ENCODE results near the gene HCN2.
"Not testable (repeated sequence)": the region's sequence is repeated elsewhere in the genome, so short reads cannot be mapped to it uniquely, and the experiment has no call there.

Gene HCN2

GRCh38 chr19:572140-572742, 17.4 kb upstream of the HCN2 start, which contains the start of gene BSG:
Gene BSG (plus strand): TSS chr19:572596. CDS start chr19:572635, 39 bp downstream.
- DNase-seq = peak; percentile 99

- peak; percentile 71 for DNase-seq
Measured at GRCh38 chr19:572743-573518, 16.8 kb upstream of the HCN2 start.

DNA sequence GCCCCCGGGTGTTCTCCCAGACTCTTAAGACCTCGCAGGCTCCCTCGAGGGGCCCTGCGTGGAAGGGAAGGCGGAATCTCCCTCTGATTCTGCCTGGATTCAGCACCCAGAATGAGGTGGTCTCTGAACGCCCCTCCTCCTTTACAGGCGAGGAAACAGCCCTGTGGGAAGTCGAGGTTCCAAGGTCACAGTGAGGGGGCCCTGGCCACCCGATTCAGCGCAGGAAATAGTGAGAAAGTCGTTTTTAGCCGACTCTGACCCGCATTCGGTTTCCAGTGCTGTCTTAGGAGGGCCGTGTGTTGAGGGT, 16.2 kb upstream of the HCN2 start:
- DNase-seq = no peak

DNA sequence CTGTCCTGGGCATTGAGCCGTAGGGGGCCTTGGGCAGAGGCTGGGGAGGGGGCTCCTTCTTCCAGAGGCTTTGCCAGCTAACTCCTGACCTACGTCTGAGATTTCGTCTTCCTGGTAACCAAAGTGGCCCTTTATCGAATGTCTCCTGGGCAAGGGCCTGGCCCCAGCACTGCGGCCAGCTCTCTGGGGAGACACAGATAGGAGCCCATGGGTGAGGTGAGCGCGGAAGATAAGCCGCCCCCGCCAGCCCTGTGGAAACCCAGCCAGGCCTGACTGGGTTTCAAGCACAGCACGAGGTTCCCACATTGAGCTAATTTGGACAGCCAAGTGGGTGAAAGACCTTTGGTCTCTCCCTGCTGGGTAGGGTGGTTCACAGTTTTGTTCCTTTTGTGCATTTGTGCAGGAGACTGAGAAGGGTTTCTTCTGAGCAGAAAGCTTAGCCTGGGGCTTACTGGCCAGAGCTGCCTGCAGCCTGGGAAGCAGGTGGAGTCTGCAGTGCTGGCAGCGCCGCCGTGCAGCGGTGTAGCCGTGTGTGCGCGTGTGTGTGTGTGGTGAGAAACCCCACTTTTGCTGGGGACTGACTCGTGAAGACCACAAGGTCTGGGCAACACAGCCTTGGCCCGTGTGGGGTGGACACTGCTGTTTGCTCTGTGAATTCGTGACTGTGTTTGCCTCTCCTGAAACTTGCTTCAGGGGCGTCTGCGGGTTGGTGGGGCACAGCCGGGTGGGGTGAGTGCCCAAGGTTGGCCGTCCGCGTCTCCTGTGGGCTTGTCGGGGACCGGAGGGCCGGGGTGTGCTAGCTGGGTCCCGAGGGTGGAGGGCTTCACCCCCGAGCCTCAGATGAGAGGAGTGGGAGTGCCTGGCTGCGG, 14.8 kb upstream of the HCN2 start:
- peak; percentile 61 for DNase-seq

- DNase-seq = no peak
Measured at GRCh38 chr19:575527-576506, 13.9 kb upstream of the HCN2 start.

DNA sequence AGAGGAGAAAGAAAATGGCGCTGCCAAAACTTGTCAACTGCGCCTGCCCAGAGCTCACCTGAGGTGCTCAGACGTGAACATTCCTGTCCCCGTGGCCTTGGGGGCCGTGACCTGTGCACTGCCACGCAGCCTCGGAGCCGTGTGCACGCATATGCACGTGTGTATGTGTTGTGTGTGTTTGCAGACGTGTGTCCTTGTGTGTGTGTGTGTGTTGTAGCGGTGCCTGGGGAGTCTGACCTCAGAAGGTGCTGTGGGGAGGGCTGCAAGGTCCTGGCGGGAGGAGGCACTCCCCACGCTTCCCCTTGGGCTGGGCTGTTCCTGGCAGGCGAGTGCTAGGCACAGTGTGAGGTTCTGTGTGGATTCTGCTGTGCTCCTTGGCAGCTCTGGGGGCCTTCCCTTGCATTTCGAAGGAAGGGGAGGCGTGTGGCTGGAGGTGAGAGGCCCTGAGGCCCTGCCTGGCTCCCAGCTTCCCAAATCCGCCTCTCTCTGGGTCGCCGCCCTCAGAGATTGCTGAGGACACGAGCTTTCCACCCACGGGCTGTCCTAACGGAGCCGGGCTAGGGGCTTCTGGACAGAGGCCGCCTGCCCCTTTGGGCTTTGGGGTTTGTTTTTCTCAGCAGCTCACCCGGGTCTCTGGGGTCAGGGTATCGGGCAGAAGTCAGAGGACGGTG, 12.8 kb upstream of the HCN2 start:
- DNase-seq = no peak

DNA sequence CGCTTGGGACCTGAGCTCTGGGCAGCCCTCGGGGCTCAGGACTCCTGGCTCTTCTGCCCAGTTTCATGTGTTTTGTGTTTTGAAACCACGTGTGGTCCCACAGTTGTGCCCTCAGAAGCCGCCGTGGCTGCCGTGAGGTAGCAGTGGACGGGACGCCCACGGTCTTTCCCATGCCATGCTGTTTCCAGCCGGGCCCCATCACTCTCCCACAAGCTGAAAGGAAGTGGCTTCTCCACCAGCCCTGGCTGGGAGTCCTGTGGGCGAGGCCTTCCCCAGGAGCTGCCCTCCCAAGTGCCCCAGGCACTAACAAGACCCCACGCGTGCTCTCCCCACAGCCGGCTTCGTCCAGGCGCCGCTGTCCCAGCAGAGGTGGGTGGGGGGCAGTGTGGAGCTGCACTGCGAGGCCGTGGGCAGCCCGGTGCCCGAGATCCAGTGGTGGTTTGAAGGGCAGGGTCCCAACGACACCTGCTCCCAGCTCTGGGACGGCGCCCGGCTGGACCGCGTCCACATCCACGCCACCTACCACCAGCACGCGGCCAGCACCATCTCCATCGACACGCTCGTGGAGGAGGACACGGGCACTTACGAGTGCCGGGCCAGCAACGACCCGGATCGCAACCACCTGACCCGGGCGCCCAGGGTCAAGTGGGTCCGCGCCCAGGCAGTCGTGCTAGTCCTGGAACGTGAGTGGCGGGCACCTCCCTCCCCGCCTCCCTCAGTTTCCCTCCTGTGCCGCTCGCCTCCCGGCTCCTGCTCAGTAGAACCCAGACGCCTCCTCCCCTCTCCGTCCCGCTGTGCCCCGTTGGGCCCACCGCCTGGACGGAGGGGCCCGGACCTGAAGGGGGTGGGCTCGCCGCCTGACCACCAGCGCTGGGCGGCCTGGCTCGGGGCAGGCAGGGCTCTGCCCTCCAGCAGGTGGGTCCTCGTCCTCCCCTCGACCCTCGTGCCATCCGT, 12.0 kb upstream of the HCN2 start:
- no peak for DNase-seq

- DNase-seq = no peak
Measured at GRCh38 chr19:579111-579841, 10.4 kb upstream of the HCN2 start.

- no peak for DNase-seq
Measured at GRCh38 chr19:579842-580155, 9.9 kb upstream of the HCN2 start.

DNA sequence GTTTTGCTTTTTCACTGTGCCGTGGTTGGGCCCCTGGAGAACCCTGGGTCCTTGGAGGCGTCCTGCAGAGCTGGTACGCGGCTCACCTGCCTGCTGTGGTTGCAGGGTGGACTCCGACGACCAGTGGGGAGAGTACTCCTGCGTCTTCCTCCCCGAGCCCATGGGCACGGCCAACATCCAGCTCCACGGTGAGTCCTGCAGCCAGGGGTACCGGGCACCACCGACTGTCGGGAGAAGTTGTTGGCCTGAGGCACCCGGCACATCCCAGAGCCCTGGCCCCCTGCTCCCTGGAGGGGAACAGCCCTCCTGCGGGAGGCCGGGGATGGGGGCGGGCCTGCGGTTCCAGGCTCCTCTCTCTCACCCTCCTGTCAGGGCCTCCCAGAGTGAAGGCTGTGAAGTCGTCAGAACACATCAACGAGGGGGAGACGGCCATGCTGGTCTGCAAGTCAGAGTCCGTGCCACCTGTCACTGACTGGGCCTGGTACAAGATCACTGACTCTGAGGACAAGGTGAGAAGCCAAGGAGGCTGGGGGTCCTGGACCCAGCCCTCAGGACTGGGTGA, 9.3 kb upstream of the HCN2 start:
- no peak for DNase-seq

DNA sequence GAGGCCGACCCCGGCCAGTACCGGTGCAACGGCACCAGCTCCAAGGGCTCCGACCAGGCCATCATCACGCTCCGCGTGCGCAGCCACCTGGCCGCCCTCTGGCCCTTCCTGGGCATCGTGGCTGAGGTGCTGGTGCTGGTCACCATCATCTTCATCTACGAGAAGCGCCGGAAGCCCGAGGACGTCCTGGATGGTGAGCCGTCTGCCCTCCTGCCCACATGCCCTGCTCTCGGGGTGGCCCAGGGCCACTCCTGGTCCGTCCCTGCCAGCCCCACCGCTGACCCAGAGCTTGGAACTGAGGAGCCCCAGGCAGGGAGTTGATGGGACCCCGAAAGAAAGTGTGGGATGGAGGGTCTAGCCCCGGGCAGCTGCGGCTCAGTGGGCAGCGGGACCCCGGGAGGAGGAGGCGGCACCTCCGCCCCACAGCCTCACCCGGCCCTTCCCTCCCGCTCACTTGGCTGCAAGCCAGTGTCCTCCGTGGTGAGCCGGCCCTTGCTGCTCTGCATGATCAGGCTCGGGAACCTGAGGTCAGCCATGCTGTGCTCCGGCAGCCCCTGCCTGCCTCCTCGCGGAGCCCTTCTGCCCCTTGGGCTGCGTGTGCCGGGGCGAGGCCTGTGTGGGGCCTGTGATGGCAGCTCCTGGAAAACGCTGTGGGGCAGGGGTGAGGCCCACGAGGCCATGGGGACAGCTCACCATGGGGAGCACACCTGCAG, 8.1 kb upstream of the HCN2 start:
- no peak for DNase-seq

DNA sequence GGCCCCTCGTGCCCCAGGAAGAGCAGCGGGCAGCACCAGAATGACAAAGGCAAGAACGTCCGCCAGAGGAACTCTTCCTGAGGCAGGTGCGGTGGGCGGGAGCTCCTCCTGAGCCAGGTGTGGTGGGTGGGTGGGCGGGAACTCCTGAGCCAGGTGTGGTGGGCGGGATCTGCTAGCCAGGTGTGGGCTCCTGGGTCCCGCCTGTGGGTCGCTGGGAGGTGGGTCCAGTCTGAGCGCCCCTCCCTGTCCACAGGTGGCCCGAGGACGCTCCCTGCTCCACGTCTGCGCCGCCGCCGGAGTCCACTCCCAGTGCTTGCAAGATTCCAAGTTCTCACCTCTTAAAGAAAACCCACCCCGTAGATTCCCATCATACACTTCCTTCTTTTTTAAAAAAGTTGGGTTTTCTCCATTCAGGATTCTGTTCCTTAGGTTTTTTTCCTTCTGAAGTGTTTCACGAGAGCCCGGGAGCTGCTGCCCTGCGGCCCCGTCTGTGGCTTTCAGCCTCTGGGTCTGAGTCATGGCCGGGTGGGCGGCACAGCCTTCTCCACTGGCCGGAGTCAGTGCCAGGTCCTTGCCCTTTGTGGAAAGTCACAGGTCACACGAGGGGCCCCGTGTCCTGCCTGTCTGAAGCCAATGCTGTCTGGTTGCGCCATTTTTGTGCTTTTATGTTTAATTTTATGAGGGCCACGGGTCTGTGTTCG, 7.0 kb upstream of the HCN2 start:
- no peak for DNase-seq

DNA sequence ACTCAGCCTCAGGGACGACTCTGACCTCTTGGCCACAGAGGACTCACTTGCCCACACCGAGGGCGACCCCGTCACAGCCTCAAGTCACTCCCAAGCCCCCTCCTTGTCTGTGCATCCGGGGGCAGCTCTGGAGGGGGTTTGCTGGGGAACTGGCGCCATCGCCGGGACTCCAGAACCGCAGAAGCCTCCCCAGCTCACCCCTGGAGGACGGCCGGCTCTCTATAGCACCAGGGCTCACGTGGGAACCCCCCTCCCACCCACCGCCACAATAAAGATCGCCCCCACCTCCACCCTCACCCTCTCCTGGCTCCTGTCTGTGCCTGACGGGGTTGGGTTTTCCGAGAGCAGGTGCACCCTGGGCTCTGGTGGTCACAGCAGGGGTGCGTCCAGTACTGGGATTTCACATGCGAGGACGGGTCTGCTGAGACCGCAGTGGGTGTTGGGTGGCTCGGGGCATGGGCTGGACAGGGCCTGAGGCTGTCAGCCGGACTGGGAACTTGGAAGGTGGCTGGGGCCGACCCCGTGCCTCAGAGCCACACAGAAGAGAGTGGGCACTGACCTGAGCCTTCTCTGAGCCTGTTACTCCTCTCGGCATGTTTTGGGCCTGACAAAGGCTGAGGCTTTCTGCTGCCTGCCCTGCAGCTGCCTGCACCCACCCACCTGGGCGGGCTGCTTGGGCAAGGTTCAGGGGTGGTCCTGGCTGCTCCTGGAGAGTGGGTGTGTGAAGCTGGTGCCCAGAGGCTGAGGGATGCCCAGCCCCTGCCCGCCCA, 6.3 kb upstream of the HCN2 start:
- DNase-seq = no peak

- no peak for DNase-seq
Measured at GRCh38 chr19:583968-584239, 5.8 kb upstream of the HCN2 start.

GRCh38 chr19:584240-585001, 5.3 kb upstream of the HCN2 start:
- DNase-seq = peak; percentile 83

DNA sequence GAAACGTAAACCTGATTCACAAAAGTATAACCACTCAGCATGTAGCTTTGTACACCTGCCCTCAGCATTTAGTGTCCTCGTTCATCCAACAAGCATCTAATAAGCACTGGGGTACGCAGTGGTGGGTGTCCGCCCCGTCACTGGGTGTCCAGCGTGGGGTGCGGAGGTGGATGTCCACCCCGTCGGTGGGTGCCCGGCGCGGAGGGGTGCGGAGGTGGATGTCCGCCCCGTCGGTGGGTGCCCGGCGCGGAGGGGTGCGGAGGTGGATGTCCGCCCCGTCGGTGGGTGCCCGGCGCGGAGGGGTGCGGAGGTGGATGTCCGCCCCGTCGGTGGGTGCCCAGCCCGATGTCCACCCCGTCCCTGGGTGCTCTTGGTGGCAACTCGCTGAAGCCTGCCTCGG, 4.5 kb upstream of the HCN2 start:
- not testable (repeated sequence) for DNase-seq

GRCh38 chr19:585551-586110, 4.0 kb upstream of the HCN2 start:
- no peak for DNase-seq
